A673 (cell line): ENCODE measurements around the gene FAM118A. TPM values are rescaled to one million over a fixed set of nuclear protein-coding genes. Genes with fewer than 3 reads are reported as not detected.
"Not testable (repeated sequence)": the region's sequence is repeated elsewhere in the genome, so short reads cannot be mapped to it uniquely, and the experiment has no call there.

ENCODE experiments used
- BruUV-seq: library from RNA; stranded (reverse); fragments of 400-500 nt; replicated peaks from 2 replicates; lab custom pipeline; 2021; lab: Mats Ljungman, UMichigan
- CTCF ChIA-PET: fragments of 300-600 bp; sonication (Branson Sonifier 250); formaldehyde crosslinking; loops from one replicate; lab custom pipeline; 2022; ENCODE audit warnings: antibody characterized with exemption; lab: Charles Lee
- POLR2A ChIA-PET: fragments of 300-600 bp; sonication (Branson Sonifier 250); formaldehyde crosslinking; loops from one replicate; lab custom pipeline; 2022; ENCODE audit warnings: antibody characterized with exemption; ENCODE audit not compliant: low non-redundant PET; lab: Charles Lee
- DNase-seq: peaks from one replicate; pipeline ENCODE4 v3.0.0-alpha.2; 2015; ENCODE audit warnings: low spot score
- H3K27ac ChIP-seq: fragments of 200-600 bp; sonication (generic); 2 replicates; pipeline ENCODE4 v1.5.1; 2016; ENCODE audit warnings: mixed run types, low read depth, mild to moderate bottlenecking, mixed read lengths, antibody characterized with exemption, low read length; ENCODE audit not compliant: poor library complexity, severe bottlenecking
- H3K27me3 ChIP-seq: fragments of 200-600 bp; sonication (generic); replicated peaks from 2 replicates; pipeline ENCODE4 v1.6.1; 2017; ENCODE audit warnings: mixed run types, low read depth, mild to moderate bottlenecking, mixed read lengths, antibody characterized with exemption, low read length; ENCODE audit not compliant: insufficient read depth, poor library complexity
- H3K36me3 ChIP-seq: fragments of 200-600 bp; sonication (generic); 2 replicates; pipeline ENCODE4 v1.6.1; 2016; ENCODE audit warnings: mixed run types, mild to moderate bottlenecking, mixed read lengths, antibody characterized with exemption, low read length; ENCODE audit not compliant: insufficient read depth, poor library complexity, severe bottlenecking
- H3K4me1 ChIP-seq: fragments of 200-600 bp; sonication (generic); 2 replicates; pipeline ENCODE4 v1.6.1; 2017; ENCODE audit warnings: mixed run types, mild to moderate bottlenecking, mixed read lengths, antibody characterized with exemption, low read length; ENCODE audit not compliant: insufficient read depth, poor library complexity, severe bottlenecking
- H3K4me3 ChIP-seq: fragments of 200-600 bp; sonication (generic); 2 replicates; pipeline ENCODE4 v1.5.1; 2016; ENCODE audit warnings: low read depth, mixed run types, mild to moderate bottlenecking, mixed read lengths, low read length; ENCODE audit not compliant: poor library complexity, severe bottlenecking
- H3K9me3 ChIP-seq: fragments of 200-600 bp; sonication (generic); 2 replicates; pipeline ENCODE4 v1.6.1; 2016; ENCODE audit warnings: mixed run types, low read depth, mild to moderate bottlenecking, mixed read lengths, antibody characterized with exemption, low read length; ENCODE audit not compliant: poor library complexity, severe bottlenecking
- CTCF ChIP-seq: fragments of 300-800, 200-600 bp; sonication (generic); conservative IDR thresholded peaks from 2 replicates; pipeline ENCODE4 v1.5.1; 2017; ENCODE audit warnings: low read depth, mild to moderate bottlenecking, antibody characterized with exemption, low read length, moderate library complexity, mixed read lengths
- EZH2 ChIP-seq: fragments of 200-600 bp; sonication (generic); IDR thresholded peaks from 2 replicates; pipeline ENCODE4 v1.6.1; 2017; ENCODE audit warnings: borderline replicate concordance, low read depth, mild to moderate bottlenecking, mixed read lengths, antibody characterized with exemption, low read length; ENCODE audit not compliant: poor library complexity, severe bottlenecking
- intact Hi-C: fragments of 100-400 bp; cut with micrococcal nuclease; formaldehyde crosslinking; loops from one replicate; pipeline ENCODE4 v1.10.0; 2022; ENCODE audit not compliant: unreplicated experiment
- total RNA-seq: library from RNA; stranded (reverse); gene quantifications from 2 replicates; pipeline ENCODE4 v1.2.3, GENCODE V29; 2021

FAM118A gene
- total RNA-seq, 1 experiment from 2014 or later, result 54.0 TPM

GRCh38 chr22:45294030-45294429, 15.7 kb upstream of the FAM118A start:
- no TSS peak for BruUV-seq
- no peaks in the 10 kb centered on the region for H3K27me3 ChIP-seq
- DNase-seq, result no peak
- H3K27ac ChIP-seq, result no peak overlapping the region
- no peaks in the 10 kb centered on the region for H3K9me3 ChIP-seq
- intact Hi-C loops, result no loop called here
- POLR2A ChIA-PET, result no interaction called here
- H3K4me1 ChIP-seq, result no peaks in the 10 kb centered on the region
- H3K36me3 ChIP-seq, result no peaks in the 10 kb centered on the region
- CTCF ChIA-PET, result no interaction called here
- H3K4me3 ChIP-seq, result no peak overlapping the region
- TF ChIP-seq CTCF (no peak), EZH2 (no peak)

GRCh38 chr22:45295004-45295403, 14.7 kb upstream of the FAM118A start:
- H3K9me3 ChIP-seq, H3K27me3 ChIP-seq, intact Hi-C loops, H3K4me1 ChIP-seq, H3K4me3 ChIP-seq, CTCF ChIA-PET, BruUV-seq, H3K27ac ChIP-seq, DNase-seq, POLR2A ChIA-PET, H3K36me3 ChIP-seq: not testable (repeated sequence)

GRCh38 chr22:45295492-45295891, 14.2 kb upstream of the FAM118A start:
- intact Hi-C loops, result no loop called here
- H3K4me3 ChIP-seq, result no peak overlapping the region
- H3K36me3 ChIP-seq, result no peaks in the 10 kb centered on the region
- ChIA-PET CTCF (no interaction called here), POLR2A (no interaction called here)
- H3K27me3 ChIP-seq, result no peaks in the 10 kb centered on the region
- H3K27ac ChIP-seq, result no peak overlapping the region
- BruUV-seq, result no TSS peak
- TF ChIP-seq EZH2 (no peak), CTCF (no peak)
- no peaks in the 10 kb centered on the region for H3K9me3 ChIP-seq
- no peaks in the 10 kb centered on the region for H3K4me1 ChIP-seq
- no peak for DNase-seq

GRCh38 chr22:45296628-45297297, 13.0 kb upstream of the FAM118A start:
- intact Hi-C loops, result no loop called here
- Histone ChIP-seq H3K36me3 (no peaks in the 10 kb centered on the region), H3K27ac (no peak overlapping the region), H3K4me3 (no peak overlapping the region), H3K9me3 (no peaks in the 10 kb centered on the region), H3K4me1 (no peaks in the 10 kb centered on the region), H3K27me3 (no peaks in the 10 kb centered on the region)
- ChIA-PET CTCF (no interaction called here), POLR2A (no interaction called here)
- TF ChIP-seq CTCF, result no peak
- TF ChIP-seq EZH2, result no peak
- no peak for DNase-seq
- BruUV-seq, result no TSS peak
